OCI-LY1 (cell line): ENCODE measurements around the gene FETUB.

Experiments
- EZH2 ChIP-seq: fragments of 200-600 bp; sonication (generic), shearing (Covaris generic); IDR thresholded peaks from 2 replicates; pipeline ENCODE4 v1.8.0; 2017; ENCODE audit warnings: borderline replicate concordance, mixed run types, mild to moderate bottlenecking, antibody characterized with exemption, low read length, moderate library complexity, mixed read lengths
- TF ChIP-seq, protein P1 (sequence below): fragments of 200-600 bp; sonication (generic), shearing (Covaris generic); IDR thresholded peaks from 2 replicates; pipeline ENCODE4 v1.5.1; 2017; ENCODE audit warnings: mild to moderate bottlenecking, antibody characterized with exemption, low read length, moderate library complexity, mixed read lengths

DNA sequence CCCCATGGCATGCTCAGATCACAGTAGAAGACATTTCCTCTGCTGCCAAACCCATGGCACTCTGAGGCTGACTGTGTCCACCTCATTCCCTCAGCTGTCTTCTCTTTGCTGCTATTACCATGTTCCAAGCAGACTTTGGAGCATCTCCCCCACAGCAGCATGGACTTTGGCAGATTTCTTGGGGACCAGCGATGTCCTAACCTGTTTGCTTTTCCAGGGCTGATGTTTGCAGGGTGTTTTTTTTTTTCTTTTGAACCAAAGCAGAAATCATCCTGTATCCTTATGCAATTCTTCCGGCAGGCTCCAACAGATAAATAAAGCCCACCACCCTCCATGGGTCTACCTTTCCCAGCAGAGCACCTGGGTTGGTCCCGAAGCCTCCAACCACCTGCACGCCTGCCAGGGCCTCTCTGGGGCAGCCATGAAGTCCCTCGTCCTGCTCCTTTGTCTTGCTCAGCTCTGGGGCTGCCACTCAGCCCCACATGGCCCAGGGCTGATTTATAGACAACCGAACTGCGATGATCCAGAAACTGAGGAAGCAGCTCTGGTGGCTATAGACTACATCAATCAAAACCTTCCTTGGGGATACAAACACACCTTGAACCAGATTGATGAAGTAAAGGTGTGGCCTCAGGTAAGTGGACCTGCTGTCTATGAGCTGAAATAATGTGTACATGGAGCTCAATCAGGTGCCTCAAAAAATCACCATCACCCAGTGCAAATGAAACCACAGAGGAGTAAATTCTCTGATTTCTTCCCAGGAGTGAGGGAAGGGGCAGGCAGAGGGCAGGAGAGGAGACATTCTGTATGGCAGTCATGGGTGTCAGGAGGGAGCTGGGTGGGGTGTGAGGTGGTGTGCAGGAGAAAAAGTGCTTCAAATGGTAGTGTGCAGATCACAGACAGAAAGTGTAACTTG lies 27.2 kb upstream of the FETUB start, which contains the start of gene AHSG:
- TF ChIP-seq, protein P1, sequence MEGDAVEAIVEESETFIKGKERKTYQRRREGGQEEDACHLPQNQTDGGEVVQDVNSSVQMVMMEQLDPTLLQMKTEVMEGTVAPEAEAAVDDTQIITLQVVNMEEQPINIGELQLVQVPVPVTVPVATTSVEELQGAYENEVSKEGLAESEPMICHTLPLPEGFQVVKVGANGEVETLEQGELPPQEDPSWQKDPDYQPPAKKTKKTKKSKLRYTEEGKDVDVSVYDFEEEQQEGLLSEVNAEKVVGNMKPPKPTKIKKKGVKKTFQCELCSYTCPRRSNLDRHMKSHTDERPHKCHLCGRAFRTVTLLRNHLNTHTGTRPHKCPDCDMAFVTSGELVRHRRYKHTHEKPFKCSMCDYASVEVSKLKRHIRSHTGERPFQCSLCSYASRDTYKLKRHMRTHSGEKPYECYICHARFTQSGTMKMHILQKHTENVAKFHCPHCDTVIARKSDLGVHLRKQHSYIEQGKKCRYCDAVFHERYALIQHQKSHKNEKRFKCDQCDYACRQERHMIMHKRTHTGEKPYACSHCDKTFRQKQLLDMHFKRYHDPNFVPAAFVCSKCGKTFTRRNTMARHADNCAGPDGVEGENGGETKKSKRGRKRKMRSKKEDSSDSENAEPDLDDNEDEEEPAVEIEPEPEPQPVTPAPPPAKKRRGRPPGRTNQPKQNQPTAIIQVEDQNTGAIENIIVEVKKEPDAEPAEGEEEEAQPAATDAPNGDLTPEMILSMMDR, result no peak
- no peak for TF ChIP-seq EZH2
